Sigmoid colon (tissue), 7 donors: ENCODE data around the gene LRCH2. TPM values are rescaled to one million over a fixed set of nuclear protein-coding genes. Genes with fewer than 3 reads are reported as not detected.

Source experiments
- DNase-seq: peaks from one replicate; pipeline ENCODE4 v3.0.0-alpha.2; 2019
- H3K27ac ChIP-seq, 4 donors: fragments of 200-600 bp; sonication (generic); one replicate each; pipeline ENCODE4 v1.5.1; 2016 to 2019; ENCODE audit warnings: mild to moderate bottlenecking in 1 of 4
- H3K27me3 ChIP-seq, 3 donors: fragments of 200-600 bp; sonication (generic); one replicate each; pipeline ENCODE4 v1.5.1; 2019; ENCODE audit warnings: mild to moderate bottlenecking in 1 of 3
- H3K36me3 ChIP-seq, 4 donors: fragments of 200-600 bp; sonication (generic); one replicate each; pipeline ENCODE4 v1.5.1; 2016 to 2019
- H3K4me1 ChIP-seq, 4 donors: fragments of 200-600 bp; sonication (generic); one replicate each; pipeline ENCODE4 v1.5.1; 2017 to 2019
- H3K4me3 ChIP-seq, 4 donors: fragments of 200-600 bp; sonication (generic); one replicate each; pipeline ENCODE4 v1.5.1; 2017 to 2019; ENCODE audit warnings: mild to moderate bottlenecking in 2 of 4, moderate library complexity in 1 of 4
- H3K9me3 ChIP-seq, 4 donors: fragments of 200-600 bp in 3 of 4; sonication (generic) in 3 of 4; one replicate each; pipeline versions ENCODE4 v1.5.1 to v1.6.1; 2013 to 2019
- CTCF ChIP-seq, 4 experiments: fragments of 450-650 bp in 3 of 4; fragments of 200-600 bp in 1 of 4; IDR thresholded peaks; one replicate each; pipeline ENCODE4 v1.5.1; 2016 to 2019; ENCODE audit warnings: antibody characterized with exemption in 4 of 4, mild to moderate bottlenecking in 3 of 4, moderate library complexity in 2 of 4
- EP300 ChIP-seq, 4 donors: sonication (generic); formaldehyde crosslinking; IDR thresholded peaks; one replicate each; pipeline ENCODE4 v1.6.1; 2017; ENCODE audit warnings: antibody characterized with exemption in 4 of 4
- POLR2A ChIP-seq, 2 donors: fragments of 450-650 bp; IDR thresholded peaks; one replicate each; pipeline ENCODE4 v1.6.1; 2016; ENCODE audit warnings: antibody characterized with exemption in 2 of 2, mild to moderate bottlenecking in 2 of 2, moderate library complexity in 2 of 2
- POLR2AphosphoS5 ChIP-seq, 4 donors: sonication (generic); formaldehyde crosslinking; IDR thresholded peaks; one replicate each; pipeline ENCODE4 v1.6.1; 2017; ENCODE audit warnings: antibody characterized with exemption in 4 of 4
- WGBS, 2 donors: extraction: QIAGEN DNeasy Blood & Tissue Kit; methylation state at CpG; one replicate each; pipeline ENCODE4 v1.1.7; 2013; 5-methylcytosine and 5-hydroxymethylcytosine counted together
- intact Hi-C: fragments of 100-400 bp; cut with DNase I; formaldehyde crosslinking; loops from one replicate; pipeline ENCODE4 v1.15.1; 2023
- polyA plus RNA-seq, 3 donors: library from polyadenylated mRNA; stranded (reverse); fragments of 200-250 nt; gene quantifications; one replicate each; pipeline ENCODE4 v1.2.3, GENCODE V29; 2013
- total RNA-seq, 4 donors: library from RNA; depleted of rRNA; stranded (reverse); fragments of >200 nt; gene quantifications; one replicate each; pipeline ENCODE4 v1.1.0, GENCODE V29; 2016
- donor health status: healthy with polysubstance abuse.
- donor health status: Bipolar disorder and iron deficiency.
- donor health status: healthy.

LRCH2 gene
- total and polyA plus RNA-seq, 7 donors = 0.23 to 48.2 (median 31.9) TPM

DNA sequence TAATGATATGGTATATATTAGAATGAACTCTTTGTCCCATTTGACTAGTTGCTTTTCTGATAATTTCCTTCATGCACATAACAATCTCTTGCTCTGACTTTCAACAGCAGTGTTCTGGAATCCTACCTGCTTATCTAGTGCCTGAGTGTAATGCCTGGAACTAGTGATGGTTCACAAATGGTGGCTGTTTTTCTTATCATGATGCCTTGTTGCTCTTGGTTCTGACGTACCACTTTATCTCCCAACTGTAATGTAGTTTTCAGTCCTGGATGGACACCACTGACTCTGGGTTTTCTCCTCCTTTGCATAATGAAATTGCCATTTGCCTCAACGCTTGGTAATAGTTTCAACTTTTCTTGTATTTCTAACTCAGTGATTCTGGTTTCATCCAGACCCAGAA lies 30.1 kb upstream of the LRCH2 start:
- TF ChIP-seq CTCF (IDR thresholded peaks at IDR 0.05) = no peak
- TF ChIP-seq EP300 (IDR thresholded peaks at IDR 0.05) = no peak
- 82 to 92% methylated on average over 2 of the region's 2 CpGs for WGBS, 2 donors

GRCh38 chrX:115261148-115261547 lies 27.3 kb upstream of the LRCH2 start:
- 60 to 73% methylated on average over 2 of the region's 2 CpGs for WGBS, 2 donors
- no peak overlapping the region for H3K27ac ChIP-seq
- H3K9me3 ChIP-seq = no peaks in the 10 kb centered on the region
- H3K27me3 ChIP-seq = no peaks in the 10 kb centered on the region
- H3K4me1 ChIP-seq = peaks cover 0 to 17% (median 2%) of the 10 kb centered on the region in 4 donors
- no peak for DNase-seq
- no peak overlapping the region for H3K4me3 ChIP-seq
- intact Hi-C loops = no loop called here
- no peaks in the 10 kb centered on the region for H3K36me3 ChIP-seq
- TF ChIP-seq POLR2AphosphoS5 (IDR thresholded peaks at IDR 0.05) (no peak), EP300 (IDR thresholded peaks at IDR 0.05) (no peak), POLR2A (IDR thresholded peaks at IDR 0.05) (no peak), CTCF (IDR thresholded peaks at IDR 0.05) (no peak)

More for the DNA sequence above, 30.1 kb upstream of the LRCH2 start:
- no peak overlapping the region for H3K4me3 ChIP-seq
- no peaks in the 10 kb centered on the region for H3K27me3 ChIP-seq
- no peak for DNase-seq
- H3K27ac ChIP-seq = no peak overlapping the region
- H3K9me3 ChIP-seq = no peaks in the 10 kb centered on the region
- peaks cover 0 to 7% (median 0%) of the 10 kb centered on the region in 4 donors for H3K4me1 ChIP-seq
- no peaks in the 10 kb centered on the region for H3K36me3 ChIP-seq
- intact Hi-C loops = no loop called here

DNA sequence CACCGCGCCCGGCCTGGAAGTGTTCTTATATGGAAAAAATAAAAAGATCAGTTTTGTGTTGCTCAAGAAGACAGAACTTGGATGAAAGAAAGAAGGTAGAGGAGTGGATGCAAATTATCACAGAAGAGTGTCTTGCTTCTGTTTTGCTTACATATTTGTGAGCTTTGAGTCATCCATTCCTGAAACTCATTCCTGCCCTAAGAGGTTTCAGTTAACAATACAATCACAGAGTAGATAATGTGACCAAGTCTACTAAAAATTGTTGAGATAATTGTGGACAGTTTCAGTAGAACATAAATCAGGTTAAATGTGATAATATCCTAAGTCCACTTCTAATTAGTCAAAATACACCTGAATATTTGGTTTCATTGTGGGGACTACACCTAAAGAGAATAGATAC lies 26.4 kb upstream of the LRCH2 start:
- TF ChIP-seq POLR2A (IDR thresholded peaks at IDR 0.05) = no peak
- no peak for TF ChIP-seq EP300 (IDR thresholded peaks at IDR 0.05)

DNA sequence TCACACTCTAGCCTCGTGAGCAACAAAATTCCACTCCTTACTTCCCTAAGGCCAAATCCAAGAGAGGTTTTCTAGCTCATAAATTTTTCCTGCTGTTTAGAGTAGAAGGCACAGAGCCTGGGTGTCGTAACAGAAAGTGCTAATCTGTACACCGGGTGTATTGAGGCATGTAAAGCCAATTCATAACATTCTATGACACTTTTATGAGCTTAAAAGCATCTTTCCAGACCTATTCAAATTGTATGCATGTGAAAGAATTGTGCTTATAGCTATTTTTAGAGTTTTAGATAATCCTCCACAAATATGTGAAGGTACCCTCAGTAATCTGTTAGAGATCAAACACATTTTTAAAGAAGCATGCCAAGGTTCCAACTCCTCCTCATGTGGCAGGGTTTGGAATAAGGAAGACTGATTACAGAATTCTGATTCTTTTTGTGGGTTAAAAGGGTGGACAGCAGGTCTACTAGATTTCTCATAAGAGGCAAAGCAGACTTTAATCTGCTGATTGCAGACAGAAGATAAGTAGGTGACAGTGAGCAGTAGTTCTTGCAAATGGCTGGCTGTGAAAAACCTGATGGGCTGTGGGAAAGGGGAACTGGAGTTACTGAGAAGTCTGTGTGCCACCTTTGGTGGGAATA lies 25.5 kb upstream of the LRCH2 start:
- no peak for DNase-seq
- H3K9me3 ChIP-seq = no peaks in the 10 kb centered on the region
- TF ChIP-seq POLR2A (IDR thresholded peaks at IDR 0.05) = no peak
- no peak for TF ChIP-seq EP300 (IDR thresholded peaks at IDR 0.05)
- TF ChIP-seq CTCF (IDR thresholded peaks at IDR 0.05) = no peak
- TF ChIP-seq POLR2AphosphoS5 (IDR thresholded peaks at IDR 0.05) = no peak
- H3K27ac ChIP-seq = peak overlapping the region in 2 of 4 donors; percentile 45 to 54
- no peak overlapping the region for H3K4me3 ChIP-seq
- H3K27me3 ChIP-seq = no peaks in the 10 kb centered on the region
- intact Hi-C loops = no loop called here
- 22 to 46% methylated on average over 3 of the region's 3 CpGs for WGBS, 2 donors
- peaks cover 0 to 17% (median 2%) of the 10 kb centered on the region in 4 donors for H3K4me1 ChIP-seq
- H3K36me3 ChIP-seq = no peaks in the 10 kb centered on the region

More for the DNA sequence above, 26.4 kb upstream of the LRCH2 start:
- no peak for DNase-seq
- H3K4me1 ChIP-seq = peaks cover 0 to 17% (median 2%) of the 10 kb centered on the region in 4 donors
- 97 to 98% methylated on average over 3 of the region's 3 CpGs for WGBS, 2 donors
- peak overlapping the region in 1 of 4 donors; percentile 54 for H3K27ac ChIP-seq
- no peaks in the 10 kb centered on the region for H3K36me3 ChIP-seq
- H3K4me3 ChIP-seq = no peak overlapping the region
- H3K27me3 ChIP-seq = no peaks in the 10 kb centered on the region
- intact Hi-C loops = no loop called here
- no peaks in the 10 kb centered on the region for H3K9me3 ChIP-seq

DNA sequence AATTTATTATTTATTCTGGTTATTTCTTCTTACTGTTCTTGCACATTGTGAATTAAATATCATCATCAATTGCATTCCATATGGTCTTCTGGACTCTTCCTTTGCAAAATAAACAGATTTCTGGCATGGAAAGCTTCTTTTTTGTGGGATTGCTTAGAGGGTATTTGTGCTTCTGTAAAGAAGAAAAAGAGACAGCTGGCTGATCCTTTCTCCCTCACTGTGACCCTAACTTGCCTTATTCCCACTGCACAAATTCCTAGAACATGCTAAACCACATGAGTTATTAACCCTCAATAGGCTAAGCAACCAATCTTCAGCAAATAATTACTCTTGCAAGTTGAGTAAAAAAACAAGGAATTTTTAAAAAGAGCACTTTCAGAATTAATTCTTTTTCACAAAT lies 23.8 kb upstream of the LRCH2 start:
- H3K36me3 ChIP-seq = no peaks in the 10 kb centered on the region
- no peak for TF ChIP-seq EP300 (IDR thresholded peaks at IDR 0.05)
- no peak for TF ChIP-seq CTCF (IDR thresholded peaks at IDR 0.05)
- TF ChIP-seq POLR2AphosphoS5 (IDR thresholded peaks at IDR 0.05) = no peak
- no peak for TF ChIP-seq POLR2A (IDR thresholded peaks at IDR 0.05)
- H3K27me3 ChIP-seq = no peaks in the 10 kb centered on the region
- H3K4me1 ChIP-seq = peaks cover 0 to 17% (median 2%) of the 10 kb centered on the region in 4 donors
- DNase-seq = no peak
- H3K27ac ChIP-seq = no peak overlapping the region
- intact Hi-C loops = no loop called here
- no peaks in the 10 kb centered on the region for H3K9me3 ChIP-seq
- no peak overlapping the region for H3K4me3 ChIP-seq
